ENCODE data around the gene HCRT.

DNA sequence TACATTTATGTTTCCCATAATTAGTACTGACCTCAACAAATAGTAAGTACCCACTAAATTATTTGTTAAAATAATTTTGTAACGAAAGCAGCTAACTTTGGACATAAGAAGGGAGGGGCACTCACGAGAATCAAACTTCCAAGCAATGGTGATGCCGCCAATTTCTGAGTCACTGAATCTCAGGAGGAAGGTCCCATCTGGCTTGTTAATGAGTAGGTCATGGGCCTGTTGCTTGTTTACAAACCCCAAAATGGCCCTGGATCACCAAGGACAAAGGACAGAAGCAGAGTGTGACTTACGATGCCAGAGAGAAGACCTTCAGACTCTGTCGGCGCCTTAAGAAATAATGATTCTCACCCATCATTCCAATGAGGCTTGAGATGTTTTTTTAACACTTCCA lies 24.8 kb upstream of the HCRT start:
- TF ChIP-seq, protein P1, sequence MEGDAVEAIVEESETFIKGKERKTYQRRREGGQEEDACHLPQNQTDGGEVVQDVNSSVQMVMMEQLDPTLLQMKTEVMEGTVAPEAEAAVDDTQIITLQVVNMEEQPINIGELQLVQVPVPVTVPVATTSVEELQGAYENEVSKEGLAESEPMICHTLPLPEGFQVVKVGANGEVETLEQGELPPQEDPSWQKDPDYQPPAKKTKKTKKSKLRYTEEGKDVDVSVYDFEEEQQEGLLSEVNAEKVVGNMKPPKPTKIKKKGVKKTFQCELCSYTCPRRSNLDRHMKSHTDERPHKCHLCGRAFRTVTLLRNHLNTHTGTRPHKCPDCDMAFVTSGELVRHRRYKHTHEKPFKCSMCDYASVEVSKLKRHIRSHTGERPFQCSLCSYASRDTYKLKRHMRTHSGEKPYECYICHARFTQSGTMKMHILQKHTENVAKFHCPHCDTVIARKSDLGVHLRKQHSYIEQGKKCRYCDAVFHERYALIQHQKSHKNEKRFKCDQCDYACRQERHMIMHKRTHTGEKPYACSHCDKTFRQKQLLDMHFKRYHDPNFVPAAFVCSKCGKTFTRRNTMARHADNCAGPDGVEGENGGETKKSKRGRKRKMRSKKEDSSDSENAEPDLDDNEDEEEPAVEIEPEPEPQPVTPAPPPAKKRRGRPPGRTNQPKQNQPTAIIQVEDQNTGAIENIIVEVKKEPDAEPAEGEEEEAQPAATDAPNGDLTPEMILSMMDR (IDR thresholded peaks at IDR 0.05; ENCODE audit: insufficient read depth, low read depth, low read length), result no peak
- no peak for TF ChIP-seq EZH2 (IDR thresholded peaks at IDR 0.05; ENCODE audit: insufficient read depth, low read length)
